ENCODE data around the gene RFXANK. TPM values are rescaled to one million over a fixed set of nuclear protein-coding genes. Genes with fewer than 3 reads are reported as not detected.

RFXANK gene
- total and polyA plus RNA-seq, 4 donors = 8.9 to 27.8 (median 19.0) TPM

- no peak overlapping the region for H3K4me3 ChIP-seq (ENCODE audit: low read depth in 1 of 3, low read length in 3 of 3)
- H3K9ac ChIP-seq (ENCODE audit: low read depth in 1 of 2, low read length in 2 of 2) = no peak overlapping the region
- H3K27me3 ChIP-seq (ENCODE audit: control insufficient read depth in 4 of 4, insufficient read depth in 4 of 4, low read length in 3 of 4) = no peaks in the 10 kb centered on the region
- no peak for DNase-seq (ENCODE audit: low spot score)
- no peaks in the 10 kb centered on the region for H3K4me1 ChIP-seq (ENCODE audit: control insufficient read depth in 4 of 4, insufficient read depth in 4 of 4, low read length in 3 of 4)
- no peaks in the 10 kb centered on the region for H3K9me3 ChIP-seq (ENCODE audit: control insufficient read depth in 4 of 4, low read length in 3 of 4)
- 56% methylated on average over 5 of the region's 5 CpGs for WGBS
- H3K27ac ChIP-seq (ENCODE audit: low read depth in 1 of 2, low read length in 2 of 2) = no peak overlapping the region
- H3K36me3 ChIP-seq (ENCODE audit: control insufficient read depth in 4 of 4, insufficient read depth in 3 of 4, low read depth in 1 of 4, low read length in 3 of 4) = no peaks in the 10 kb centered on the region
- TF ChIP-seq HNF4G (IDR thresholded peaks at IDR 0.05) (no peak), RXRA (IDR thresholded peaks at IDR 0.05) (peak in 1 of 2 donors; percentile 31)
These were observed 58.2 kb downstream of the RFXANK start for GRCh38 chr19:19250196-19250801.

Small RNA genes within 50 kb of the gene (small RNA-seq; reads per million reads assigned to genes)
- not detected for gene RNU6-1028P

Other genes with a start within 250 kb of the RFXANK start
- 10 to 100 TPM; 18.7 to 29.0 TPM for gene SUGP2, start 158.7 kb upstream of the RFXANK start, total RNA-seq
- 10 to 100 TPM in 1 of 2 donors, 1 to 10 TPM in 1; 9.6 to 19.7 TPM for gene SUGP2, start 158.7 kb upstream of the RFXANK start, polyA plus RNA-seq
- 10 to 100 TPM; 28.7 to 31.2 TPM for gene ARMC6, start 158.7 kb upstream of the RFXANK start, total RNA-seq
- gene ARMC6, start 158.7 kb upstream of the RFXANK start, polyA plus RNA-seq = 10 to 100 TPM; 23.9 to 38.3 TPM
- gene SLC25A42, start 128.3 kb upstream of the RFXANK start, total RNA-seq = 10 to 100 TPM; 24.7 to 79.7 TPM
- gene SLC25A42, start 128.3 kb upstream of the RFXANK start, polyA plus RNA-seq = 10 to 100 TPM; 40.7 to 89.6 TPM
- gene TMEM161A, start 53.8 kb upstream of the RFXANK start, total RNA-seq = 10 to 100 TPM; 13.1 to 22.7 TPM
- gene TMEM161A, start 53.8 kb upstream of the RFXANK start, polyA plus RNA-seq = 10 to 100 TPM; 25.3 to 27.1 TPM
- under 1 TPM in 1 of 2 donors, not detected in 1; 0.08 TPM for gene MEF2B, start 22.0 kb upstream of the RFXANK start, total RNA-seq
- under 1 TPM; 0.30 to 0.39 TPM for gene MEF2B, start 22.0 kb upstream of the RFXANK start, polyA plus RNA-seq
- 1 to 10 TPM; 7.6 to 7.8 TPM for gene BORCS8, start 106 bp upstream of the RFXANK start, total RNA-seq
- gene BORCS8, start 106 bp upstream of the RFXANK start, polyA plus RNA-seq = 10 to 100 TPM; 10.9 to 13.5 TPM
- 1 to 10 TPM; 3.4 to 4.4 TPM for gene NR2C2AP, start 11.2 kb downstream of the RFXANK start, total RNA-seq
- 1 to 10 TPM; 3.7 to 5.7 TPM for gene NR2C2AP, start 11.2 kb downstream of the RFXANK start, polyA plus RNA-seq
- gene NCAN, start 19.7 kb downstream of the RFXANK start, total RNA-seq = not detected
- gene NCAN, start 19.7 kb downstream of the RFXANK start, polyA plus RNA-seq = under 1 TPM in 1 of 2 donors, not detected in 1; 0.06 TPM
- 1 to 10 TPM; 1.7 to 7.1 TPM for gene TM6SF2, start 81.0 kb downstream of the RFXANK start, total RNA-seq
- 10 to 100 TPM; 12.4 to 33.0 TPM for gene TM6SF2, start 81.0 kb downstream of the RFXANK start, polyA plus RNA-seq
- gene SUGP1, start 128.3 kb downstream of the RFXANK start, total RNA-seq = 10 to 100 TPM; 11.2 to 17.2 TPM
- 10 to 100 TPM; 12.4 to 18.9 TPM for gene SUGP1, start 128.3 kb downstream of the RFXANK start, polyA plus RNA-seq
- 10 to 100 TPM; 23.0 to 31.0 TPM for gene MAU2, start 128.6 kb downstream of the RFXANK start, total RNA-seq
- 10 to 100 TPM in 1 of 2 donors, 1 to 10 TPM in 1; 7.5 to 12.7 TPM for gene MAU2, start 128.6 kb downstream of the RFXANK start, polyA plus RNA-seq
- 10 to 100 TPM; 20.2 to 23.7 TPM for gene GATAD2A, start 213.4 kb downstream of the RFXANK start, total RNA-seq
- 10 to 100 TPM in 1 of 2 donors, 1 to 10 TPM in 1; 7.1 to 16.1 TPM for gene GATAD2A, start 213.4 kb downstream of the RFXANK start, polyA plus RNA-seq